PC-3 (cell line): ENCODE results near the gene CSRNP3.

Experiments used
- CTCF ChIP-seq: fragments of 300-600 bp; sonication (generic); conservative IDR thresholded peaks from 2 replicates; pipeline ENCODE4 v1.5.1; 2017; ENCODE audit warnings: antibody characterized with exemption, low read depth, mild to moderate bottlenecking, low read length
- EZH2 ChIP-seq: fragments of 300-600 bp; sonication (generic); IDR thresholded peaks from one replicate; pipeline ENCODE4 v1.6.1; 2017; ENCODE audit warnings: antibody characterized with exemption, mild to moderate bottlenecking, low read length; ENCODE audit not compliant: unreplicated experiment
- EZH2phosphoT487 ChIP-seq: fragments of 300-600 bp; sonication (generic); IDR thresholded peaks from 2 replicates; pipeline ENCODE4 v1.6.1; 2018; ENCODE audit warnings: mild to moderate bottlenecking, antibody characterized with exemption, low read length, borderline replicate concordance

DNA sequence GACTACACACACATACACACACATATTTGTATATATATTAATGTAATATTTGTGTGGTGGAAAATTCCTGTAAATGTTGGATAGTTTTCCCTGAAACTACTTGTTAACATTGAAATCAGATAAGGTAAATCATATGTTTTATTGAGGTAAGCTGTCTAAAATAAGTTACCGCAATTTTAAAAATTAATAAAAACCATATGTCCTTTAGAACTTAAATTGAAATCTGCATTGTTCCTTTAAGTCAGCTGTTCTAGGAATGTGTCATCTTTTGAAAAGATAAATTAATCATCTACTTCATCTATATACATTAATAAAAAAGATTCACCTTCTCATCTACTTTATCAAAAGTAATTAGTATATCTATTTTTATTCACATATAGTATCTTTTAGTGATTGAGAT is 102.0 kb downstream of the CSRNP3 start:
- TF ChIP-seq CTCF (no peak), EZH2 (no peak), EZH2phosphoT487 (no peak)
